H9 (cell line): ENCODE data around the gene KCNK5. TPM values are rescaled to one million over a fixed set of nuclear protein-coding genes. Genes with fewer than 3 reads are reported as not detected.

Experiments used
- DNase-seq: peaks from one replicate; pipeline ENCODE4 v3.0.0-alpha.2; 2017
- H2AFZ ChIP-seq: one replicate; pipeline ENCODE4 v1.6.1; 2013; ENCODE audit warnings: mild to moderate bottlenecking, low read length, control low read depth, moderate library complexity
- H2AK5ac ChIP-seq: 2 replicates; pipeline ENCODE4 v1.6.1; 2013; ENCODE audit warnings: low read length, control low read depth, mixed read lengths; ENCODE audit not compliant: insufficient read length
- H2BK120ac ChIP-seq: one replicate; pipeline ENCODE4 v1.6.1; 2013; ENCODE audit warnings: low read depth, mild to moderate bottlenecking, low read length, control low read depth, inconsistent platforms; ENCODE audit not compliant: poor library complexity, severe bottlenecking
- H2BK12ac ChIP-seq: 2 replicates; pipeline ENCODE4 v1.6.1; 2013; ENCODE audit warnings: low read length, control low read depth, mixed read lengths, low read depth; ENCODE audit not compliant: insufficient read length
- H2BK15ac ChIP-seq: 2 replicates; pipeline ENCODE4 v1.6.1; 2013; ENCODE audit warnings: low read depth, low read length, control low read depth
- H2BK20ac ChIP-seq: one replicate; pipeline ENCODE4 v1.6.1; 2013; ENCODE audit warnings: low read depth, mild to moderate bottlenecking, low read length, control low read depth, inconsistent platforms; ENCODE audit not compliant: poor library complexity, severe bottlenecking
- H2BK5ac ChIP-seq: 2 replicates; pipeline ENCODE4 v1.6.1; 2013; ENCODE audit warnings: low read length, control low read depth, mixed read lengths; ENCODE audit not compliant: insufficient read length
- H3K14ac ChIP-seq: 2 replicates; pipeline ENCODE4 v1.6.1; 2013; ENCODE audit warnings: low read length, control low read depth; ENCODE audit not compliant: insufficient read depth
- H3K18ac ChIP-seq: 2 replicates; pipeline ENCODE4 v1.6.1; 2013; ENCODE audit warnings: low read depth, mild to moderate bottlenecking, mixed read lengths, low read length, control low read depth; ENCODE audit not compliant: insufficient read length
- H3K23ac ChIP-seq: 2 replicates; pipeline ENCODE4 v1.6.1; 2013; ENCODE audit warnings: low read length, control low read depth, mixed read lengths, low read depth; ENCODE audit not compliant: insufficient read length
- H3K23me2 ChIP-seq: 2 replicates; pipeline ENCODE4 v1.6.1; 2013; ENCODE audit warnings: low read depth, mild to moderate bottlenecking, mixed read lengths, low read length, control low read depth; ENCODE audit not compliant: insufficient read length, poor library complexity, severe bottlenecking
- H3K27ac ChIP-seq: 2 replicates; pipeline ENCODE4 v1.5.1; 2013; ENCODE audit warnings: low read length, control low read depth, mixed read lengths, low read depth; ENCODE audit not compliant: insufficient read length
- H3K27me3 ChIP-seq: 2 replicates; pipeline ENCODE4 v1.6.1; 2013; ENCODE audit warnings: low read length, control low read depth, inconsistent platforms; ENCODE audit not compliant: insufficient read depth
- H3K4ac ChIP-seq: 2 replicates; pipeline ENCODE4 v1.6.1; 2013; ENCODE audit warnings: low read depth, mild to moderate bottlenecking, control low read depth, inconsistent platforms, low read length, moderate library complexity
- H3K4me1 ChIP-seq: 2 replicates; pipeline ENCODE4 v1.6.1; 2013; ENCODE audit warnings: low read length, control low read depth, inconsistent platforms; ENCODE audit not compliant: insufficient read depth
- H3K4me2 ChIP-seq: 2 replicates; pipeline ENCODE4 v1.6.1; 2013; ENCODE audit warnings: low read length, control low read depth, mixed read lengths; ENCODE audit not compliant: insufficient read length, insufficient read depth
- H3K56ac ChIP-seq: 2 replicates; pipeline ENCODE4 v1.6.1; 2013; ENCODE audit warnings: low read depth, mild to moderate bottlenecking, mixed read lengths, low read length, control low read depth; ENCODE audit not compliant: insufficient read length
- H3K79me1 ChIP-seq: 2 replicates; pipeline ENCODE4 v1.6.1; 2013; ENCODE audit warnings: low read depth, mild to moderate bottlenecking, moderate library complexity, low read length, control low read depth, inconsistent platforms; ENCODE audit not compliant: insufficient read depth, poor library complexity, severe bottlenecking
- H3K79me2 ChIP-seq: 2 replicates; pipeline ENCODE4 v1.6.1; 2013; ENCODE audit warnings: low read length, control low read depth, inconsistent platforms; ENCODE audit not compliant: insufficient read depth
- H3K9ac ChIP-seq: 2 replicates; pipeline ENCODE4 v1.6.1; 2013; ENCODE audit warnings: low read length, control low read depth, mixed read lengths; ENCODE audit not compliant: insufficient read length; ENCODE audit errors: extremely low read depth
- H3K9me3 ChIP-seq: one replicate; pipeline ENCODE4 v1.6.1; 2013; ENCODE audit warnings: low read depth, low read length, inconsistent platforms; ENCODE audit not compliant: control insufficient read depth
- H3T11ph ChIP-seq: one replicate; pipeline ENCODE4 v1.6.1; 2013; ENCODE audit warnings: mild to moderate bottlenecking, low read length, control low read depth, inconsistent platforms
- H4K20me1 ChIP-seq: one replicate; pipeline ENCODE4 v1.6.1; 2013; ENCODE audit not compliant: control insufficient read depth, insufficient read length, insufficient read depth
- H4K5ac ChIP-seq: 2 replicates; pipeline ENCODE4 v1.6.1; 2013; ENCODE audit warnings: low read depth, mild to moderate bottlenecking, mixed read lengths, low read length, control low read depth; ENCODE audit not compliant: insufficient read length
- H4K8ac ChIP-seq: replicated peaks from 2 replicates; pipeline ENCODE4 v1.6.1; 2013; ENCODE audit warnings: low read length, control low read depth, mixed read lengths, low read depth; ENCODE audit not compliant: insufficient read length
- H4K91ac ChIP-seq: 2 replicates; pipeline ENCODE4 v1.6.1; 2013; ENCODE audit warnings: low read depth, mild to moderate bottlenecking, moderate library complexity, mixed read lengths, low read length, control low read depth; ENCODE audit not compliant: insufficient read length
- H3K27ac Mint-ChIP-seq, 3 experiments: 2 replicates in 2 of 3; 3 replicates in 1 of 3; pipeline ENCODE4 v1.8.0; 2020 to 2021; ENCODE audit warnings: mixed read lengths in 3 of 3, mild to moderate bottlenecking in 1 of 3, moderate library complexity in 1 of 3
- H3K27me3 Mint-ChIP-seq: 2 replicates; pipeline ENCODE4 v1.8.0; 2021; ENCODE audit warnings: low read depth, mild to moderate bottlenecking, moderate library complexity, mixed read lengths
- H3K36me3 Mint-ChIP-seq, 3 experiments: 2 replicates in 2 of 3; 3 replicates in 1 of 3; pipeline ENCODE4 v1.8.0; 2020 to 2021; ENCODE audit warnings: low read depth in 3 of 3, mixed read lengths in 3 of 3; ENCODE audit not compliant: insufficient read depth in 1 of 3
- H3K4me1 Mint-ChIP-seq, 2 experiments: 2 replicates each; pipeline ENCODE4 v1.8.0; 2020; ENCODE audit warnings: mixed read lengths in 2 of 2
- H3K4me3 Mint-ChIP-seq, 2 experiments: 2 replicates in 1 of 2; 3 replicates in 1 of 2; pipeline ENCODE4 v1.8.0; 2020 to 2021; ENCODE audit warnings: mild to moderate bottlenecking in 2 of 2, mixed read lengths in 2 of 2, moderate library complexity in 1 of 2
- H3K9me3 Mint-ChIP-seq, 2 experiments: 2 replicates in 1 of 2; 3 replicates in 1 of 2; pipeline ENCODE4 v1.8.0; 2020; ENCODE audit warnings: mild to moderate bottlenecking in 2 of 2, mixed read lengths in 2 of 2, moderate library complexity in 1 of 2
- WGBS: extraction: QIAGEN DNeasy Blood & Tissue Kit; methylation state at CpG from one replicate; pipeline ENCODE4 v1.1.7; 2013; ENCODE audit warnings: missing lambda C conversion rate, low lambda C conversion rate, mixed read lengths; ENCODE audit not compliant: insufficient read length; ENCODE audit errors: extremely low coverage; 5-methylcytosine and 5-hydroxymethylcytosine counted together
- total RNA-seq: library from RNA; stranded (reverse); gene quantifications from 2 replicates; pipeline ENCODE4 v1.2.1, GENCODE V29; 2021
- TF ChIP-seq, protein P1 (sequence below): fragments of 200-600 bp; sonication (generic); conservative IDR thresholded peaks from 3 replicates; pipeline ENCODE4 v1.8.0; 2021; ENCODE audit warnings: antibody characterized with exemption, mild to moderate bottlenecking

Gene KCNK5
- total RNA-seq, 1 experiment from 2014 or later: 30.0 TPM

DNA sequence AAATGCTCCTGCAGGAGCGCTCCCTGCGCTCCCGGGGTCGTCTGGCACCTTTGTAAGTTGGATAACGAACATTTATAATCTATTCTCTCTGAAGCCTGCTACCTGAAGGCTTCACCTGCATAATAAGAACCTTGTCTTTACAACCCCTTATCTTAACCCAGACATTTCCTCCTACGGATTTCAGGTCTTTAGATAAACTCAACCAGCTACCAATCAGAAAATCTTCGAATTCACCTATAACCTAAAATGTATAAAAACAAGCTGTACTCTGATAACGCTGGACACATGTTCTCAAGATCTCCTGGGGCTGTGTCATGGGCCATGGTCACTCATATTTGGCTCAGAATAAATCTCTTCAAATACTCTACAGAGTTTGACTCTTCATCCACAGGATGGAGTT, 4.1 kb upstream of the KCNK5 start:
- Histone ChIP-seq H4K5ac (no peak overlapping the region), H2BK12ac (no peak overlapping the region), H3T11ph (no peak overlapping the region), H2BK15ac (no peak overlapping the region), H2BK20ac (no peak overlapping the region), H3K4ac (no peak overlapping the region), H2BK120ac (no peak overlapping the region), H3K79me2 (peaks cover 3% of the 10 kb centered on the region; the same call in 1 of the 2 replicates), H3K27ac (no peak overlapping the region), H3K9ac (no peak overlapping the region), H3K14ac (no peak overlapping the region), H3K27me3 (no peaks in the 10 kb centered on the region), H3K4me2 (no peak overlapping the region), H3K4me1 (peaks cover 12% of the 10 kb centered on the region), H2AFZ (no peak overlapping the region), H2BK5ac (no peak overlapping the region), H3K9me3 (no peaks in the 10 kb centered on the region), H4K91ac (no peak overlapping the region), H3K18ac (no peak overlapping the region), H3K79me1 (peaks cover under 1% of the 10 kb centered on the region), H3K23me2 (peaks cover 9% of the 10 kb centered on the region), H3K23ac (no peak overlapping the region), H3K56ac (no peak overlapping the region), H4K8ac (no peak overlapping the region), H4K20me1 (no peaks in the 10 kb centered on the region), H2AK5ac (no peak overlapping the region)
- no peak overlapping the region; a peak in 1 of 5 replicates for H3K4me3 Mint-ChIP-seq
- H3K4me1 Mint-ChIP-seq: peaks cover 36 to 40% of the 10 kb centered on the region in 2 experiments
- no CpG with 5 or more reads among the region's 8 CpGs for WGBS
- TF ChIP-seq, protein P1, sequence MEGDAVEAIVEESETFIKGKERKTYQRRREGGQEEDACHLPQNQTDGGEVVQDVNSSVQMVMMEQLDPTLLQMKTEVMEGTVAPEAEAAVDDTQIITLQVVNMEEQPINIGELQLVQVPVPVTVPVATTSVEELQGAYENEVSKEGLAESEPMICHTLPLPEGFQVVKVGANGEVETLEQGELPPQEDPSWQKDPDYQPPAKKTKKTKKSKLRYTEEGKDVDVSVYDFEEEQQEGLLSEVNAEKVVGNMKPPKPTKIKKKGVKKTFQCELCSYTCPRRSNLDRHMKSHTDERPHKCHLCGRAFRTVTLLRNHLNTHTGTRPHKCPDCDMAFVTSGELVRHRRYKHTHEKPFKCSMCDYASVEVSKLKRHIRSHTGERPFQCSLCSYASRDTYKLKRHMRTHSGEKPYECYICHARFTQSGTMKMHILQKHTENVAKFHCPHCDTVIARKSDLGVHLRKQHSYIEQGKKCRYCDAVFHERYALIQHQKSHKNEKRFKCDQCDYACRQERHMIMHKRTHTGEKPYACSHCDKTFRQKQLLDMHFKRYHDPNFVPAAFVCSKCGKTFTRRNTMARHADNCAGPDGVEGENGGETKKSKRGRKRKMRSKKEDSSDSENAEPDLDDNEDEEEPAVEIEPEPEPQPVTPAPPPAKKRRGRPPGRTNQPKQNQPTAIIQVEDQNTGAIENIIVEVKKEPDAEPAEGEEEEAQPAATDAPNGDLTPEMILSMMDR: no peak
- H3K9me3 Mint-ChIP-seq: no peaks in the 10 kb centered on the region
- H3K27ac Mint-ChIP-seq: no peak overlapping the region
- no peak for DNase-seq
- no peaks in the 10 kb centered on the region for H3K36me3 Mint-ChIP-seq
- no peaks in the 10 kb centered on the region for H3K27me3 Mint-ChIP-seq
